HG02938 (cell line): ENCODE measurements around the gene SLC35B2.

Experiments used
- ATAC-seq: cut with Tn5 transposase; IDR thresholded peaks from one replicate; pipeline ENCODE4 v1.9.1; 2021; ENCODE audit warnings: mild to moderate bottlenecking, moderate library complexity; ENCODE audit not compliant: unreplicated experiment

SLC35B2 gene

DNA sequence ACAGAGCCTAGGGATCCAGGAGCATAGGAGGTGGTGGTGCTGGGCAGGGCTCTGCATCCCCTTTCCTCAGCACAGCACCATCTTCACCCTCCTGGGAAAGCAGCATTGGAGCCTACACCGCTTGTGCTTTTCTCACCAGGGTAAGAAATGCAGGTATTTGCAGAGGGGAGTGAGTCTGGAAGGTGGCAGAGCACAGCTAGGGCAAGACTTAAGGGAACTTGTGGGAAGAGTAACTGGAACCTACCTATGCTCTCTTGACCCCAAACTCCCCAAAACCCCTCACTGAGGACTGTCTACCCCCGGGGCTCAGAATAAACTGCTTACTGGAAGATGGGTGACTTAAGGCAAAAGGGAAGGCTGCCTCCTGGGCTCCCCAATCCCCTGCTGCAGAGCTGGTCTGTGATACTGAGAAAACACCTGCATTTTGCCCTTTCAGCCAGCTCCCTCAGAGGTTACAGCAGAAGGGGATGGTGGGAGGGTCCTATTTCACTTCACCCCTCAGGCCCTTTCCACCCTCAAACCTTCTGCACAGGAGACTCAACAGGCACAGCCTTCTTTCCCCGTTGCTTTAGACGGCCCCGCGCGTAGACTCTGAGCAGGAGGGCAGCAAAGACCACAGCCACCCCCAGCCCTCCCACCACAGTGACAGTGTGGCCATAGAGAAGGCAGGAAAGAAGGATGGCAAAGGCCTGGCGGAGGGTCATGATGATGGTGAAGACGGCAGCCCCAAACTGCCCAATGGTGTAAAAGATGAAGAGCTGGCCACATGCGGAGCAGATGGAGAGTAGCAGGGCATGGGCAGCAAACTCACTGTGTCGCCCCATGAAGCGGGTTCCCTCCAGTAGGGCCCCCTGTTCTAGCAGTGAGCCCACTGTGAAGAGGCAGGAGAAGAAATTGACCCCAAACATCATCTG lies 2.9 kb downstream of the SLC35B2 start:
- ATAC-seq = no peak

DNA sequence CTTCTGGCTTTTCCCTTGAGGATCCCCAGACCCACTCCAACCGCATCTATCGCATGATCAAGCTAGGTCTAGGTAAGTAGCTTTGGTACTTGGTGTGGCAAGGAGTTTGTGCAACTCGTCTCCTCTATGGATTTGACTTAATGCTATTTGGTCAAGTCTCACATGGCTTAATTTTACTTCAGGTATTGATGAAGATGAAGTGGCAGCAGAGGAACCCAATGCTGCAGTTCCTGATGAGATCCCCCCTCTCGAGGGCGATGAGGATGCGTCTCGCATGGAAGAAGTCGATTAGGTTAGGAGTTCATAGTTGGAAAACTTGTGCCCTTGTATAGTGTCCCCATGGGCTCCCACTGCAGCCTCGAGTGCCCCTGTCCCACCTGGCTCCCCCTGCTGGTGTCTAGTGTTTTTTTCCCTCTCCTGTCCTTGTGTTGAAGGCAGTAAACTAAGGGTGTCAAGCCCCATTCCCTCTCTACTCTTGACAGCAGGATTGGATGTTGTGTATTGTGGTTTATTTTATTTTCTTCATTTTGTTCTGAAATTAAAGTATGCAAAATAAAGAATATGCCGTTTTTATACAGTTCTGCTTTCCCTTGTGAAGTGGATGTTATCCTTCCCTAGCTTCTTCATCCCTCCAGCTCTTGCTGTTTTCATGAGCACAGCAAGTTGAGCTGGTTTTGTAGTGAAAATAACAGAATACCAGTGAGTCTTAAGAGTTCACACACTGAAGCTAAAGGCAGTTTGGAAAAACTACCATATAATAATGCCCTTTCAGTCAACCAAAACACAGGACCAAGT lies 3.8 kb downstream of the SLC35B2 start:
- ATAC-seq = no peak

GRCh38 chr6:44251576-44252524 lies 5.5 kb downstream of the SLC35B2 start:
- no peak for ATAC-seq

DNA sequence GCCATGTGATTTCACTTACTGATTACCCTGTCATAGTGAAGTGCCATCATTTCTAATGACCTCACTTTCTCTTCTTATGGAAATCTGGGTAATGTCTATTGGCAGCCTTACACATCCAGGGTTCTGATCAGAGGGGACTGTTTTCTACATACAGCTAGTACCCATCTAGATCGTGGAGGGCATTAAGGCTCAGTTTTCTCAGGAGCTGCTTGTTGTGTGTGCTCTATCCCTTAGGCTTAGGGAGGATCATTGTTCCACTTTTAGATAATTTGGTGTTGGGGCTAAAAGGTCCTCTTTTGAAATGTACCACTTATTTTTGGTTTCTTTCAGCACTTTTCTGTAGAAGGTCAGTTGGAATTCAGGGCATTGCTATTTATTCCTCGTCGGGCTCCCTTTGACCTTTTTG lies 6.6 kb downstream of the SLC35B2 start:
- ATAC-seq = no peak

GRCh38 chr6:44250067-44250717 lies 7.1 kb downstream of the SLC35B2 start:
- ATAC-seq = no peak

- ATAC-seq = no peak
Measured at GRCh38 chr6:44249082-44249748, 8.1 kb downstream of the SLC35B2 start.

- no peak for ATAC-seq
Measured at GRCh38 chr6:44248579-44248978, 8.7 kb downstream of the SLC35B2 start.

GRCh38 chr6:44247338-44248302 lies 9.7 kb downstream of the SLC35B2 start:
- peak; percentile 26 for ATAC-seq

DNA sequence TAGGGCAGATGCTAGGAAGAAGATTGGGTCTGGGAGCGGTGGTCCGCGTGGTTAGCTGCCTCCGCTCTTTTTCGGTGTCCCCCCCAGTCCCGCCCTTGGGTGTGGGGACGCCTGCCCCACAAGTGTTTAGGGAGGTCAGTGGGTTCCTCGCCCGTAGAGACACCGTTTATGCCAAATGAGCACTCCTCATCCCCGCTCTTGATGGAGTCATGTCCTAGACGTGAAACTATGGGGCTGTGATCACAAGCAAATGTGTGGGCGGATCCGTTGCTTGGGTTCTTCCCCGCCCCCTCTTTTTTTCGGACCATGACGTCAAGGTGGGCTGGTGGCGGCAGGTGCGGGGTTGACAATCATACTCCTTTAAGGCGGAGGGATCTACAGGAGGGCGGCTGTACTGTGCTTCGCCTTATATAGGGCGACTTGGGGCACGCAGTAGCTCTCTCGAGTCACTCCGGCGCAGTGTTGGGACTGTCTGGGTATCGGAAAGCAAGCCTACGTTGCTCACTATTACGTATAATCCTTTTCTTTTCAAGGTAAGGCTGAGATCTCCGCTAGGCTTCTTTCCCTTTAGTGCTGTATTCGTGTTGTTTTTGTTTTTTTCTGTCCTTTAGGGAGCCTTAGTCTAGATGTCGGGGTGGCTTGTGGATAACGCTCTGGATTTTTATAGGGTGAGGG lies 10.5 kb downstream of the SLC35B2 start, which contains the start of gene HSP90AB1:
HSP90AB1 (plus strand) TSS at position 439 of the 675 bp plus-strand sequence. CDS start 1,529 bp downstream, outside the sequence.
- peak; percentile 56 for ATAC-seq

- ATAC-seq = peak; percentile 36
Measured at GRCh38 chr6:44245912-44246662, 11.2 kb downstream of the SLC35B2 start.

DNA sequence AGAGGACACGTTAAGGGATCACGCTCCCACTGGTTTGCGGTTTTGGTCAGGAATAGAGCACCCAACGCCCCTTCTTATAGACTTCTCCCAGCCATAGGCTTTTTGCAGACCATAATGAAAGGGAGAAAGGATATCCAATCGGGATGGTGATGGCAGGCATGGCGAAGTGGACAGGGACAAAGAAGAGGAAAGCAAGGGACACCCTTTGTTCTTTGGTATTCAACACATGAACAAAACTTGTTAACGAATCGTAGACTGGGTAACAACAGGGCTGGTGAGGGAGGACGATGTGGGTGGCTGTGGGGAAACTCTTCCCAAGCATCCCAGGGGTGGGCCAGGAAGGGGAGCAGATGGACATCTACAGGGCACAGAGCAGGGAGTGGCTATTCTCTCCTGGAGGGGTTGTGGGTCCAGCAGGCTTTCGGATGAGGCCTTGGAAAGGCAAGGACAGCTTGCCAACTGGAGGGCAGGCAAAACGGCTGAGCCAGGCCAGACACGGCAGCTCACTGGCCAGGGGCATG lies 11.9 kb downstream of the SLC35B2 start:
- no peak for ATAC-seq

- ATAC-seq = no peak
Measured at GRCh38 chr6:44243345-44243744, 14.0 kb downstream of the SLC35B2 start.

- ATAC-seq = no peak
Measured at GRCh38 chr6:44238687-44239350, 18.5 kb downstream of the SLC35B2 start.

- ATAC-seq = peak; percentile 72
Measured at GRCh38 chr6:44237813-44238433, 19.4 kb downstream of the SLC35B2 start.

- peak; percentile 52 for ATAC-seq
Measured at GRCh38 chr6:44237021-44237812, 20.1 kb downstream of the SLC35B2 start.
